Measurements from ENCODE around the gene CCM2.

DNA sequence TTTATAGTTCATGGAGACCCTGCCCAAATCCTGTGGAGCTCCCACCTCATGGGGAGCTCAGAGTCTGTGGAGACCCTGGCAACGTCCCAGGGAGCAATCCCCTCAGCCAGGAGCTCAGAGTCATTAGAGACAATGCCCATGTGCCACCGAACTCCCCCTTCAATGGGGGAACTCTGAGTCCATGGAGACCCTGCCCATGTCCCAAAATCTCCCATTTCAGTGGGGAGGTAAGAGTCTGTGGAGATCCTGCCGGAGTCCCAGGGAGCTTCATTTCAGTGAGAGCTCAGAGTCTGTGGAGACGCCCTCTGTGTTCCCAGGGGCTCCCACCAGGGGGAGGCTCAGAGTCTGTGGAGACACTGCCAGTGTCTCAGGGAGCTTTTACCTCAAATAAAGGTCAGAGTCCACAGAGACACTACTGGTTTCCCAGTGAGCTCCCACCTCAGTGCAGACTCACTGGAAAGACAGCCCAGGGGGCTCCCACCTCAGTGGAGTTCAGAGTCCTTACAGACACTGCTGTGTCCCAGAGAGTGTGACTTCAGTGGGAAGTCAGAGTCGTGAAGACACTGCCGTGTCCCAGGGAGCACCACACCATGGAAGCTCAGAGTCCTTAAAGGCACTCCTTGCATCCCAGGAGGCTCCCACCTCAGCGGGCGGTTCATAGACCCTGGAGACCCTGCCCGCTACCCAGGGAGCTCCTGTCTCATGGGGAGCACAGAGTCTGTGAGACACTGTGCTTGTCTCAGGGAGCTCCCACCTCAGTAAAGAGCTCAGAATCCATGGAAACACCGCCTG lies 26.2 kb upstream of the CCM2 start:
- TF ChIP-seq, protein P1, sequence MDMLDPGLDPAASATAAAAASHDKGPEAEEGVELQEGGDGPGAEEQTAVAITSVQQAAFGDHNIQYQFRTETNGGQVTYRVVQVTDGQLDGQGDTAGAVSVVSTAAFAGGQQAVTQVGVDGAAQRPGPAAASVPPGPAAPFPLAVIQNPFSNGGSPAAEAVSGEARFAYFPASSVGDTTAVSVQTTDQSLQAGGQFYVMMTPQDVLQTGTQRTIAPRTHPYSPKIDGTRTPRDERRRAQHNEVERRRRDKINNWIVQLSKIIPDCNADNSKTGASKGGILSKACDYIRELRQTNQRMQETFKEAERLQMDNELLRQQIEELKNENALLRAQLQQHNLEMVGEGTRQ (IDR thresholded peaks at IDR 0.05; ENCODE audit: low read length), result no peak
- TF ChIP-seq POLR2A (IDR thresholded peaks at IDR 0.05; ENCODE audit: control extremely low read depth in 1 of 2, low read depth in 2 of 2, low read length in 2 of 2) (no peak), SP1 (IDR thresholded peaks at IDR 0.05; ENCODE audit: low read depth, low read length) (no peak)
- TF ChIP-seq, protein P2, sequence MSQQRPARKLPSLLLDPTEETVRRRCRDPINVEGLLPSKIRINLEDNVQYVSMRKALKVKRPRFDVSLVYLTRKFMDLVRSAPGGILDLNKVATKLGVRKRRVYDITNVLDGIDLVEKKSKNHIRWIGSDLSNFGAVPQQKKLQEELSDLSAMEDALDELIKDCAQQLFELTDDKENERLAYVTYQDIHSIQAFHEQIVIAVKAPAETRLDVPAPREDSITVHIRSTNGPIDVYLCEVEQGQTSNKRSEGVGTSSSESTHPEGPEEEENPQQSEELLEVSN (IDR thresholded peaks at IDR 0.05), result no peak
- TF ChIP-seq, protein P3, sequence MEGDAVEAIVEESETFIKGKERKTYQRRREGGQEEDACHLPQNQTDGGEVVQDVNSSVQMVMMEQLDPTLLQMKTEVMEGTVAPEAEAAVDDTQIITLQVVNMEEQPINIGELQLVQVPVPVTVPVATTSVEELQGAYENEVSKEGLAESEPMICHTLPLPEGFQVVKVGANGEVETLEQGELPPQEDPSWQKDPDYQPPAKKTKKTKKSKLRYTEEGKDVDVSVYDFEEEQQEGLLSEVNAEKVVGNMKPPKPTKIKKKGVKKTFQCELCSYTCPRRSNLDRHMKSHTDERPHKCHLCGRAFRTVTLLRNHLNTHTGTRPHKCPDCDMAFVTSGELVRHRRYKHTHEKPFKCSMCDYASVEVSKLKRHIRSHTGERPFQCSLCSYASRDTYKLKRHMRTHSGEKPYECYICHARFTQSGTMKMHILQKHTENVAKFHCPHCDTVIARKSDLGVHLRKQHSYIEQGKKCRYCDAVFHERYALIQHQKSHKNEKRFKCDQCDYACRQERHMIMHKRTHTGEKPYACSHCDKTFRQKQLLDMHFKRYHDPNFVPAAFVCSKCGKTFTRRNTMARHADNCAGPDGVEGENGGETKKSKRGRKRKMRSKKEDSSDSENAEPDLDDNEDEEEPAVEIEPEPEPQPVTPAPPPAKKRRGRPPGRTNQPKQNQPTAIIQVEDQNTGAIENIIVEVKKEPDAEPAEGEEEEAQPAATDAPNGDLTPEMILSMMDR (IDR thresholded peaks at IDR 0.05; ENCODE audit: control extremely low read depth in 1 of 3, insufficient read depth in 1 of 3, low read depth in 1 of 3, low read length in 3 of 3), result peak in 2 of 3 experiments; percentile 41 to 42; a peak in 3 of 4 replicates

All from H1 (cell line).